Ishikawa (cell line): Measurements from ENCODE around the gene MBNL3.

Source experiments
- CEBPB ChIP-seq: IDR thresholded peaks from 2 replicates; pipeline ENCODE4 v1.6.1; 2012
- CREB1 ChIP-seq: IDR thresholded peaks from 2 replicates; pipeline ENCODE4 v1.6.1; 2012; ENCODE audit warnings: low read depth
- EGR1 ChIP-seq: IDR thresholded peaks from 2 replicates; pipeline ENCODE4 v1.6.1; 2012
- EP300 ChIP-seq: IDR thresholded peaks from 2 replicates; pipeline ENCODE4 v1.6.1; 2012; ENCODE audit warnings: borderline replicate concordance
- FOXM1 ChIP-seq: IDR thresholded peaks from 2 replicates; pipeline ENCODE4 v1.6.1; 2012; ENCODE audit warnings: low read depth, borderline replicate concordance
- MAX ChIP-seq: IDR thresholded peaks from 2 replicates; pipeline ENCODE4 v1.6.1; 2012
- NFIC ChIP-seq: IDR thresholded peaks from 2 replicates; pipeline ENCODE4 v1.6.1; 2012
- RAD21 ChIP-seq: IDR thresholded peaks from 2 replicates; pipeline ENCODE4 v1.6.1; 2012; ENCODE audit warnings: low read depth
- REST ChIP-seq: IDR thresholded peaks from 2 replicates; pipeline ENCODE4 v1.6.1; 2012; ENCODE audit warnings: low read depth, mild to moderate bottlenecking
- TAF1 ChIP-seq: IDR thresholded peaks from 2 replicates; pipeline ENCODE4 v1.6.1; 2012; ENCODE audit warnings: low read depth, mild to moderate bottlenecking
- TCF12 ChIP-seq: IDR thresholded peaks from 2 replicates; pipeline ENCODE4 v1.6.1; 2012; ENCODE audit warnings: low read depth
- TEAD4 ChIP-seq: IDR thresholded peaks from 2 replicates; pipeline ENCODE4 v1.6.1; 2012
- USF1 ChIP-seq: IDR thresholded peaks from 2 replicates; pipeline ENCODE4 v1.6.1; 2012
- YY1 ChIP-seq: IDR thresholded peaks from 2 replicates; pipeline ENCODE4 v1.6.1; 2012; ENCODE audit warnings: low read depth
- ZBTB7A ChIP-seq: IDR thresholded peaks from 2 replicates; pipeline ENCODE4 v1.6.1; 2012; ENCODE audit warnings: low read depth

Gene MBNL3

GRCh38 chrX:132444936-132445335 lies 43.9 kb downstream of the MBNL3 start:
- no peak for TF ChIP-seq REST
- TF ChIP-seq YY1: no peak
- TF ChIP-seq CREB1: no peak
- TF ChIP-seq TCF12: no peak
- no peak for TF ChIP-seq EGR1
- TF ChIP-seq FOXM1: no peak
- TF ChIP-seq USF1: no peak
- TF ChIP-seq NFIC: no peak
- no peak for TF ChIP-seq RAD21
- TF ChIP-seq TEAD4: no peak
- no peak for TF ChIP-seq TAF1
- no peak for TF ChIP-seq EP300
- TF ChIP-seq ZBTB7A: no peak
- no peak for TF ChIP-seq MAX
- TF ChIP-seq CEBPB: no peak

- no peak for TF ChIP-seq NFIC
- TF ChIP-seq CREB1: no peak
- TF ChIP-seq ZBTB7A: no peak
- no peak for TF ChIP-seq RAD21
- TF ChIP-seq EP300: no peak
- TF ChIP-seq FOXM1: no peak
- TF ChIP-seq EGR1: no peak
- TF ChIP-seq REST: no peak
- no peak for TF ChIP-seq MAX
- TF ChIP-seq USF1: no peak
- TF ChIP-seq TEAD4: no peak
- TF ChIP-seq TCF12: no peak
- no peak for TF ChIP-seq CEBPB
These were observed 45.4 kb downstream of the MBNL3 start for GRCh38 chrX:132443196-132444135.

- no peak for TF ChIP-seq CEBPB
- TF ChIP-seq CREB1: no peak
- no peak for TF ChIP-seq REST
- TF ChIP-seq YY1: no peak
- no peak for TF ChIP-seq TCF12
- no peak for TF ChIP-seq EGR1
- TF ChIP-seq TEAD4: no peak
- TF ChIP-seq RAD21: no peak
- TF ChIP-seq FOXM1: no peak
- TF ChIP-seq EP300: no peak
- no peak for TF ChIP-seq TAF1
- TF ChIP-seq ZBTB7A: no peak
- no peak for TF ChIP-seq NFIC
- no peak for TF ChIP-seq USF1
- no peak for TF ChIP-seq MAX
These were observed 46.1 kb downstream of the MBNL3 start for GRCh38 chrX:132442691-132443090.
